Measurements from ENCODE around the gene DPP6. TPM values are rescaled to one million over a fixed set of nuclear protein-coding genes. Genes with fewer than 3 reads are reported as not detected.

DPP6 gene
- total and polyA plus RNA-seq, 2 experiments from 2014 or later, result 0.20 to 0.44 TPM

DNA sequence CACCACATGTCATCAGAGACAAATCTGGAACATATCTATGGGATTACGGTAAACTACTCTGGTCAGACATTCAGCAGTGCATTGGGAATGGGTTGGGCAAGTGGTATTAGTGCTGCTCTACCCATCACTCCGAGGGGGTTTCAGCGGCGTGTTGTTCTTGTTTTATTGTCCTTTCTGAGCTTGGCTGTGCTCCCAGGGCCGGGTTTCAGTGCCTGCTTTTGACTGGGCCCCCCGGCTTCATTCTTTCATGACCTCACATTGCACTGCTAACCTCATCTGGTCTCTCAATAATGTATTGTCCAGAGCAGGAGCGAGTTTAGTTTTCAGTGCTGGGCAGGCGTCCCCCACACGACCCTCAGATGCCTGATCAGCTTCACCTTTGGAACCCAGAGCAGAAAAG is 586.1 kb downstream of the DPP6 start:
- Histone ChIP-seq H3K27me3 (no peaks in the 10 kb centered on the region), H3K4me1 (ENCODE audit: insufficient read depth) (no peaks in the 10 kb centered on the region), H3K36me3 (replicated peaks; ENCODE audit: insufficient read depth, low read depth) (no peaks in the 10 kb centered on the region), H3K9me2 (replicated peaks; ENCODE audit: insufficient read depth) (no peaks in the 10 kb centered on the region), H3K79me2 (no peaks in the 10 kb centered on the region), H3K27ac (no peak overlapping the region), H3K9me3 (ENCODE audit: low read depth) (no peaks in the 10 kb centered on the region), H3K4me2 (no peak overlapping the region), H2AFZ (no peak overlapping the region), H4K20me1 (ENCODE audit: insufficient read depth, poor library complexity, severe bottlenecking) (no peaks in the 10 kb centered on the region), H3K4me3 (no peak overlapping the region)
- DNase-seq (ENCODE audit: low spot score), result no peak
- 86% methylated on average over 9 of the region's 9 CpGs for WGBS (ENCODE audit: low lambda C conversion rate, missing lambda C conversion rate)
- TF ChIP-seq EZH2phosphoT487 (IDR thresholded peaks at IDR 0.05; ENCODE audit: low read depth, severe bottlenecking, unreplicated experiment) (no peak), EZH2 (IDR thresholded peaks at IDR 0.05; ENCODE audit: borderline replicate concordance) (no peak)
- TF ChIP-seq, protein P1, sequence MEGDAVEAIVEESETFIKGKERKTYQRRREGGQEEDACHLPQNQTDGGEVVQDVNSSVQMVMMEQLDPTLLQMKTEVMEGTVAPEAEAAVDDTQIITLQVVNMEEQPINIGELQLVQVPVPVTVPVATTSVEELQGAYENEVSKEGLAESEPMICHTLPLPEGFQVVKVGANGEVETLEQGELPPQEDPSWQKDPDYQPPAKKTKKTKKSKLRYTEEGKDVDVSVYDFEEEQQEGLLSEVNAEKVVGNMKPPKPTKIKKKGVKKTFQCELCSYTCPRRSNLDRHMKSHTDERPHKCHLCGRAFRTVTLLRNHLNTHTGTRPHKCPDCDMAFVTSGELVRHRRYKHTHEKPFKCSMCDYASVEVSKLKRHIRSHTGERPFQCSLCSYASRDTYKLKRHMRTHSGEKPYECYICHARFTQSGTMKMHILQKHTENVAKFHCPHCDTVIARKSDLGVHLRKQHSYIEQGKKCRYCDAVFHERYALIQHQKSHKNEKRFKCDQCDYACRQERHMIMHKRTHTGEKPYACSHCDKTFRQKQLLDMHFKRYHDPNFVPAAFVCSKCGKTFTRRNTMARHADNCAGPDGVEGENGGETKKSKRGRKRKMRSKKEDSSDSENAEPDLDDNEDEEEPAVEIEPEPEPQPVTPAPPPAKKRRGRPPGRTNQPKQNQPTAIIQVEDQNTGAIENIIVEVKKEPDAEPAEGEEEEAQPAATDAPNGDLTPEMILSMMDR (IDR thresholded peaks at IDR 0.05; ENCODE audit: poor library complexity), result no peak

- 39% methylated on average over 10 of the region's 10 CpGs for WGBS (ENCODE audit: low lambda C conversion rate, missing lambda C conversion rate)
- H3K27ac ChIP-seq, result no peak overlapping the region
- H3K79me2 ChIP-seq, result no peaks in the 10 kb centered on the region
- no peaks in the 10 kb centered on the region for H4K20me1 ChIP-seq (ENCODE audit: insufficient read depth, poor library complexity, severe bottlenecking)
- no peaks in the 10 kb centered on the region for H3K36me3 ChIP-seq (replicated peaks; ENCODE audit: insufficient read depth, low read depth)
- H3K9me3 ChIP-seq (ENCODE audit: low read depth), result no peaks in the 10 kb centered on the region
- no peaks in the 10 kb centered on the region for H3K9me2 ChIP-seq (replicated peaks; ENCODE audit: insufficient read depth)
- TF ChIP-seq, protein P1 (IDR thresholded peaks at IDR 0.05; ENCODE audit: poor library complexity), result peak; percentile 40
- TF ChIP-seq EZH2phosphoT487 (IDR thresholded peaks at IDR 0.05; ENCODE audit: low read depth, severe bottlenecking, unreplicated experiment) (no peak), EZH2 (IDR thresholded peaks at IDR 0.05; ENCODE audit: borderline replicate concordance) (no peak)
- H2AFZ ChIP-seq, result no peak overlapping the region
- peak; percentile 21 for DNase-seq (ENCODE audit: low spot score)
- H3K4me3 ChIP-seq, result no peak overlapping the region
- no peaks in the 10 kb centered on the region for H3K27me3 ChIP-seq
- H3K4me1 ChIP-seq (ENCODE audit: insufficient read depth), result no peaks in the 10 kb centered on the region
- no peak overlapping the region for H3K4me2 ChIP-seq
Measured at GRCh38 chr7:154640266-154640865, 588.2 kb downstream of the DPP6 start.

DNA sequence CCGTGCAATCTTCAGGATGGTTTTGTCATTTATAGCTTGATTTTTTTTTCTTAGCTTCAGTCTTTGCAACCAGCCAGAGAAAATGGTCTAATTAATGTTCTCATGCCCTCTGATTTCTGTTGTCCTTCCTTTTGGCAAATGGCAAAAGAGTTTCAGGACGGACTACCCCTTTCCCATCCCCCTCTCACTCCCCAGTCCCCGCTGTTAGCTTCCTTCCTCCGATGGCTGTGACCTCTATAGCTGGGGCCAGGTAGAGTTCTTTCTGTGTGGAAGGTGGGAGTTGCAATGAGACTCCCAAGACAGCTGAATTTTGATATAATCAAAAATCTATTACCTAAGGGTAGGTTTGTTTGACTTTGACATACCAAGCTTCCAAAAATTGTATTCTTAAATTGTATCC is 588.7 kb downstream of the DPP6 start:
- Histone ChIP-seq H3K27me3 (no peaks in the 10 kb centered on the region), H3K36me3 (replicated peaks; ENCODE audit: insufficient read depth, low read depth) (no peaks in the 10 kb centered on the region), H3K4me3 (no peak overlapping the region), H3K4me2 (no peak overlapping the region), H3K9me2 (replicated peaks; ENCODE audit: insufficient read depth) (no peaks in the 10 kb centered on the region), H3K27ac (no peak overlapping the region), H3K4me1 (ENCODE audit: insufficient read depth) (no peaks in the 10 kb centered on the region), H4K20me1 (ENCODE audit: insufficient read depth, poor library complexity, severe bottlenecking) (no peaks in the 10 kb centered on the region), H3K79me2 (no peaks in the 10 kb centered on the region), H3K9me3 (ENCODE audit: low read depth) (no peaks in the 10 kb centered on the region), H2AFZ (no peak overlapping the region)
- DNase-seq (ENCODE audit: low spot score), result no peak
- 69% methylated on average over 4 of the region's 4 CpGs for WGBS (ENCODE audit: low lambda C conversion rate, missing lambda C conversion rate)
- TF ChIP-seq EZH2 (IDR thresholded peaks at IDR 0.05; ENCODE audit: borderline replicate concordance), result no peak
- TF ChIP-seq, protein P1 (IDR thresholded peaks at IDR 0.05; ENCODE audit: poor library complexity), result no peak
- no peak for TF ChIP-seq EZH2phosphoT487 (IDR thresholded peaks at IDR 0.05; ENCODE audit: low read depth, severe bottlenecking, unreplicated experiment)
